ENCODE measurements around the gene PTPRH. TPM values are rescaled to one million over a fixed set of nuclear protein-coding genes. Genes with fewer than 3 reads are reported as not detected.

Gene PTPRH
- total and polyA plus RNA-seq, 9 of the 15 experiments (the other 6 are each of a cell fraction or from before 2014, with no cell fraction given), result 0.87 to 34.3 (median 22.7) TPM

DNA sequence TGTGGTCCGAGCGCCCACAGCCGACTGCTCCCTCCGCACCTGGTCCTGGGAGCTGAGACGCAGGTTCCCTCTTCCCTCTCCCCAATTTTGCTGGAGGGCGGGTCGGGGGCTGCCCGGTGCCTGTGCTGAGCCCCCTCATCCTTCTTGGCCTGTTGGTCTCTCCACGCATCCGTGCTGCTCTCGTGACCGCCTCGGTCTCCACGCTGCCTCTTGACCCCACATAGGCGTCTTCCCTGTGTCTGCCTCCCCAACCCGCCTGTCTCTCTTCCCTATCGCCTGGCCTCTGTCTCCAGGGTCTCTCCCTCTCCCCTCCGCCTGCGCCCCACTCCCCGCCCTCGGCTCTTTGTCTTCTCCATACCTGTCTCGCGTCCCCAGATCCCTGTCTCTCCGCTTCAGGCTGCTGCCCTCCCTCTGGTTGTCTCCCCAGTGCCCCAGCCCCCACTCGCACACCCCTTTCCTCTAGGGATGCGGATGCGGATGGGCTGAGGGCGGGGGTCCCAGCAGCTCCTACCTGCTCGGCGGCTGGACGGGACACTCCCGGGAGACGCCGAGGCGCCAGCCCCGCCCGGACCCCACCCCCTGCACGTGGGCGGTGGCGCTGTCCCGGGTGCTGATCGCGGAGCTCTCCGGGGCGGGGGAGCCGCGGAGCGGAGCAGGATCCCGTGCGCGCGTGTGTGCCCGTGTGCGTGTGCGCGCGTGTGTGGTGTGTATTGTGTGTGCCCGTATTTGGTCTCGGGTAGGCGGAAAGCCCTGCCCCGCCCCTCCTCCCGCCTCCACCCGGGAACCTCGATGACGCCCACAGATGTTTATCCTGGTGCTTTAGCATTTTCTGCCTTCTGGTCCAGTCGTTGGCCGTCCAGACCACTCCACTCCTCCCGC lies 29.5 kb downstream of the PTPRH start, which contains the start of gene SYT5 (continued):
- TF ChIP-seq CREB5 (CRISPR knock-in tag; IDR thresholded peaks at IDR 0.05), result no peak
- TF ChIP-seq KAT8 (IDR thresholded peaks at IDR 0.05; ENCODE audit: low read depth), result no peak
- no peak for TF ChIP-seq TAF1 (IDR thresholded peaks at IDR 0.05; ENCODE audit: control insufficient read depth, extremely low read depth, insufficient read depth, low read length, severe bottlenecking)
- TF ChIP-seq ZNF785 (CRISPR knock-in tag; IDR thresholded peaks at IDR 0.05), result no peak
- no peak for TF ChIP-seq GABPB2 (CRISPR knock-in tag; conservative IDR thresholded peaks at IDR 0.05)
- TF ChIP-seq SLC30A9 (CRISPR knock-in tag; IDR thresholded peaks at IDR 0.05), result no peak
- TF ChIP-seq ZNF217 (CRISPR knock-in tag; IDR thresholded peaks at IDR 0.05), result 0 out of 2 replicates have a peak, but pooled peaks have one; percentile 78
- no peak for TF ChIP-seq BACH1 (tag; IDR thresholded peaks at IDR 0.05)
- TF ChIP-seq DDX20 (tag; IDR thresholded peaks at IDR 0.05; ENCODE audit: low read depth), result no peak
- TF ChIP-seq STAT5B (CRISPR knock-in tag; IDR thresholded peaks at IDR 0.05), result no peak
- TF ChIP-seq NRF1 (conservative IDR thresholded peaks at IDR 0.05 in 1 of 2, IDR thresholded peaks at IDR 0.05 in 1 of 2), result peak; percentile 57 to 66; a peak in 3 of 4 replicates
- TF ChIP-seq ZC3H4 (CRISPR knock-in tag; IDR thresholded peaks at IDR 0.05; ENCODE audit: borderline replicate concordance), result no peak
- no peak for TF ChIP-seq HNRNPLL (IDR thresholded peaks at IDR 0.05; ENCODE audit: low read depth, low read length, poor library complexity, severe bottlenecking)
- TF ChIP-seq U2AF1 (optimal IDR thresholded peaks at IDR 0.05; ENCODE audit: low read depth, low read length), result no peak
- no peak for TF ChIP-seq SRSF7 (optimal IDR thresholded peaks at IDR 0.05; ENCODE audit: low read depth, low read length)
- TF ChIP-seq POU5F1 (IDR thresholded peaks at IDR 0.05; ENCODE audit: borderline replicate concordance, low read depth, low read length, partially characterized antibody), result no peak
- TF ChIP-seq, protein P1, sequence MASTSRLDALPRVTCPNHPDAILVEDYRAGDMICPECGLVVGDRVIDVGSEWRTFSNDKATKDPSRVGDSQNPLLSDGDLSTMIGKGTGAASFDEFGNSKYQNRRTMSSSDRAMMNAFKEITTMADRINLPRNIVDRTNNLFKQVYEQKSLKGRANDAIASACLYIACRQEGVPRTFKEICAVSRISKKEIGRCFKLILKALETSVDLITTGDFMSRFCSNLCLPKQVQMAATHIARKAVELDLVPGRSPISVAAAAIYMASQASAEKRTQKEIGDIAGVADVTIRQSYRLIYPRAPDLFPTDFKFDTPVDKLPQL (IDR thresholded peaks at IDR 0.05; ENCODE audit: extremely low read depth, insufficient read length), result no peak
- TF ChIP-seq SMARCA4 (IDR thresholded peaks at IDR 0.05), result no peak
- no peak for TF ChIP-seq SIRT6 (IDR thresholded peaks at IDR 0.05; ENCODE audit: low read depth, low read length)
- peak; percentile 58; the same call in 1 of the 2 replicates for TF ChIP-seq ETV5 (CRISPR knock-in tag; IDR thresholded peaks at IDR 0.05; ENCODE audit: low read depth)
- TF ChIP-seq ZNF311 (CRISPR knock-in tag; IDR thresholded peaks at IDR 0.05), result no peak
- no peak for TF ChIP-seq SIN3B (IDR thresholded peaks at IDR 0.05; ENCODE audit: low read depth)
- TF ChIP-seq CXXC5 (CRISPR knock-in tag; IDR thresholded peaks at IDR 0.05), result peak; percentile 68; the same call in 1 of the 2 replicates
- no peak for TF ChIP-seq HES1 (IDR thresholded peaks at IDR 0.05; ENCODE audit: low read depth)
- TF ChIP-seq PURB (CRISPR knock-in tag; IDR thresholded peaks at IDR 0.05; ENCODE audit: low read depth), result no peak
- no peak for TF ChIP-seq CBX5 (IDR thresholded peaks at IDR 0.05; ENCODE audit: borderline replicate concordance, low read depth)
- TF ChIP-seq STAT5A (IDR thresholded peaks at IDR 0.05; ENCODE audit: borderline replicate concordance, low read length), result no peak
- TF ChIP-seq NR1H2 (CRISPR knock-in tag; IDR thresholded peaks at IDR 0.05), result peak; percentile 81; the same call in 1 of the 2 replicates

Measured in K562 (cell line).